Uterus (tissue), 2 donors: ENCODE measurements around the gene PKP4.

Experiments
- POLR2A ChIP-seq, 2 donors: fragments of 450-650 bp; IDR thresholded peaks; one replicate each; pipeline ENCODE4 v1.6.1; 2016; ENCODE audit warnings: antibody characterized with exemption in 2 of 2, mild to moderate bottlenecking in 1 of 2, moderate library complexity in 1 of 2
- TF ChIP-seq, protein P1 (sequence below), 4 experiments: fragments of 200-600 bp in 2 of 4; fragments of 450-650 bp in 2 of 4; sonication (generic) in 2 of 4; IDR thresholded peaks; one replicate each; pipeline ENCODE4 v1.5.1; 2016 to 2019; ENCODE audit warnings: antibody characterized with exemption in 4 of 4, mild to moderate bottlenecking in 2 of 4, moderate library complexity in 1 of 4

DNA sequence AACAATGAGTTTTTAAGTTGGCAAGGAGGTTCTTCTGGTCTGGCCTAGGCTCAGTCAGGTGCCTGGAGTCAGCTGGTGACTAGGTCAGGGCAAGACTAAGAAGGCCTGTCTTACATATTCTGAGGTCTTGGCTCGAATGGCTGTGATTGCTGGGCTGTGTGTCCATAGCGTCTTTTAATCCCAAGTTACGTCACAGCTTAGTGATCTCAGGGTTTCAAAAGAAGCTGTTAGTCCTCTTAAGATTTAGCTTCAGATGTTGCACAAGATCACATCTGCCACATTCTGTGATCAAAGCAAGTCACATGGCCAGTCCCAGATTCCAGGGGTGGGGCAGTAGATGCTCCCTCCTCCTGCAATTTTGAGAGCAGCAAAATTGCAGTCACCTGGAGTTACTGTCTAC, 61.3 kb downstream of the PKP4 start:
- TF ChIP-seq, protein P1, sequence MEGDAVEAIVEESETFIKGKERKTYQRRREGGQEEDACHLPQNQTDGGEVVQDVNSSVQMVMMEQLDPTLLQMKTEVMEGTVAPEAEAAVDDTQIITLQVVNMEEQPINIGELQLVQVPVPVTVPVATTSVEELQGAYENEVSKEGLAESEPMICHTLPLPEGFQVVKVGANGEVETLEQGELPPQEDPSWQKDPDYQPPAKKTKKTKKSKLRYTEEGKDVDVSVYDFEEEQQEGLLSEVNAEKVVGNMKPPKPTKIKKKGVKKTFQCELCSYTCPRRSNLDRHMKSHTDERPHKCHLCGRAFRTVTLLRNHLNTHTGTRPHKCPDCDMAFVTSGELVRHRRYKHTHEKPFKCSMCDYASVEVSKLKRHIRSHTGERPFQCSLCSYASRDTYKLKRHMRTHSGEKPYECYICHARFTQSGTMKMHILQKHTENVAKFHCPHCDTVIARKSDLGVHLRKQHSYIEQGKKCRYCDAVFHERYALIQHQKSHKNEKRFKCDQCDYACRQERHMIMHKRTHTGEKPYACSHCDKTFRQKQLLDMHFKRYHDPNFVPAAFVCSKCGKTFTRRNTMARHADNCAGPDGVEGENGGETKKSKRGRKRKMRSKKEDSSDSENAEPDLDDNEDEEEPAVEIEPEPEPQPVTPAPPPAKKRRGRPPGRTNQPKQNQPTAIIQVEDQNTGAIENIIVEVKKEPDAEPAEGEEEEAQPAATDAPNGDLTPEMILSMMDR (IDR thresholded peaks at IDR 0.05): no peak
- no peak for TF ChIP-seq POLR2A (IDR thresholded peaks at IDR 0.05)
